C4-2B (cell line): Measurements from ENCODE around the gene PUM2.

Experiments
- CTCF ChIP-seq: fragments of 450-650 bp; conservative IDR thresholded peaks from 2 replicates; pipeline ENCODE4 v1.5.1; 2017; ENCODE audit warnings: mild to moderate bottlenecking
- ZFX ChIP-seq: fragments of 450-650 bp; IDR thresholded peaks from 2 replicates; pipeline ENCODE4 v1.6.1; 2017

DNA sequence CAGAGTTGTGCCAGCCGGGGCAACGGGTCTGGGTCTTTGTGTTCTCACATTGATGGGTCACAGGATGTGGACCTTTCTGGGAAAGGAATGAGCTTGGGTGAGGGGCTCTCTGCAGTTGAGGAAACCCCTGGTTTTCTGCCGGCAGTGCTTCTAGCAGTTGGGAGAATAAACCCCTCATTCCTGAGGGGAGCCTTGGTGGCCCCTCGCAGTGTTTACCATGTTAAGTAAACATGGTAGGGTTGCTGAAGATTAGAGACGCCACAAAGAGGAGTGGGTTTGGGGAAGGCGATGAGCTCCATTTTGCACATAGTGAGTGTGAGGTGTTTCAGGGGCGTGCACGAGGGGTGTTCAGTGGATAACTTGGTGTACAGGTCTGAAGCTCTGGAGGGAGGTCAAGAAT is 27.7 kb upstream of the PUM2 start:
- TF ChIP-seq CTCF = no peak
- no peak for TF ChIP-seq ZFX
